GM18868 (cell line): ENCODE results near the gene ELOVL6.
"Not testable (repeated sequence)": the region's sequence is repeated elsewhere in the genome, so short reads cannot be mapped to it uniquely, and the experiment has no call there.

Experiments used
- ATAC-seq: cut with Tn5 transposase; IDR thresholded peaks from one replicate; pipeline ENCODE4 v1.9.1; 2021; ENCODE audit warnings: mild to moderate bottlenecking, moderate library complexity; ENCODE audit not compliant: unreplicated experiment

ELOVL6 gene

GRCh38 chr4:110197529-110198042, 829 bp downstream of the ELOVL6 start:
- peak; percentile 19 for ATAC-seq

DNA sequence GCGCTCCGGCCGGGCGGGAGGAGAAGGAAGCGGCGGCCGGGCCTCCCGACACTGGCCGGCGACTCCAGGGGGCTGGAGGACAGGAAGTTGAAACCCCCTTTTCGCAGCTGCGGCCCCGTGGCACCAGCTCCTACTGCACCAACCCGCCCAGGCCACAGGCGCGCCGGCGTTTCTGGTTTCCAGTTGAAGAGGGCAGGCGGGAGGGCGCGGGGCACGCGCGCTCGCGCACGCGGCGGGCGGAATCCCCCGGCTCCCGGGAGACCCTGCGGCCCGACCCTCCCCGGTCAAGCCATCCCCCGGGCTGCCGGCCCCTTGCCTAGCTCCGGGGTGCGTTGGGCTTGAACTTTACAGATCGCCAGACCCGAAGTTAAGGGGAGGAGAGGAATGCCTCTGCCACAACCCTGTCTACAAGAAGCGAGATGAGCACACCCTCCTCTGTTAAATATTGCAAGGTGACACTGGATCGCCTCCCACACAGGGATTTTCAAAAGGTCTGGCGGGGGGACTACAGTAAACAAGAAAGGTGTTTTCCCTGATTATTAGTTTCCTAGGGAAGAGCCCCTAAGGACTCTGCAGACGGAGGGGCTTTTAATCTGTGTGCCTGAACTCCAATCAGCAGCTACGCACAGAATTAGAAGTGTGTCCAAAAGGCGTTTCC, 1.4 kb downstream of the ELOVL6 start:
- peak; percentile 26 for ATAC-seq

GRCh38 chr4:110196206-110196870, 2.1 kb downstream of the ELOVL6 start:
- peak; percentile 32 for ATAC-seq

GRCh38 chr4:110195561-110196205, 2.7 kb downstream of the ELOVL6 start:
- ATAC-seq, result peak; percentile 1

DNA sequence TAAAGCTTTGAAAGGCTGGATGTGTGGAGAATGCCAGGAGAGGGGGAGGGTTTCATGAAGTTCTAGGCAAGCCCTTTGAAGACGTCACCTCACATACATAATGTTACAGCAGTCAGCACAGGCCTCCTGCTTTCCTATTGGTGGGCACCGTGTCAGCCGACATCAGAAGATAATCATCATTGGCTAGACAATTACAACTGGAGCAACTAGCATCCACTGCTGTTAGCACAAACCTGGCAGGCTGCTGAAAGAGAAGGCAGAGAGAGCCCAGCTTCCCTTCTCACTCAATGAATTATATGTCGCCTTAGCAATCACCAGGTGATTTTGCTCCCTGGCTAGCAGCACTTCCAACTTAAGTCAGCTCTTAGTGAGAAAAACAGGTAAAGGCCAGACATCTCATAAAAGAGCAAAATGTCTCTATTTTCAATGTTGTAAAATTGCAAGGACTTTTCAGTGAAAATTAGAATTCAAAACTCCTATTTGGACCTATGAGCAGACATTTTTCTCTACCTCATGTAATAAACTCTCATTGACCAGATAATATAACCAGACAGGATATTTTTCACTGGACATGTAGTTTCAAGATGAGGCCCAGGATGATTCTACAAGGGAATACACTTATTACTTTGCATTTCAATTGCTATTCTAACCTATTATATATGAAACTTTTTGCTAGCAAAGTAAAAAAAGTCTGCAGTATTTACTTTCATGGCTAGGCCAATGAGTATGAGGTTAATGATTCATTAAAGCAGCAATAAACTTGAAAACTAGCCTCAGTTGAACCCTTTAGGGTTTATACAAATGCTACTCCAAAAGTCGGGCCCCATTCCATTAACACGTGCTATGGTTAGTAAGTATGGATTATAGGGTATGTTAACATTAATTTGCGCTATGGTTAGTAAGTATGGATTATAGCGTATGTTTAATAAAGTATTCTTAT, 4.3 kb downstream of the ELOVL6 start:
- peak; percentile 76 for ATAC-seq

- ATAC-seq, result not testable (repeated sequence)
These were observed 5.1 kb downstream of the ELOVL6 start for GRCh38 chr4:110193287-110193686.

DNA sequence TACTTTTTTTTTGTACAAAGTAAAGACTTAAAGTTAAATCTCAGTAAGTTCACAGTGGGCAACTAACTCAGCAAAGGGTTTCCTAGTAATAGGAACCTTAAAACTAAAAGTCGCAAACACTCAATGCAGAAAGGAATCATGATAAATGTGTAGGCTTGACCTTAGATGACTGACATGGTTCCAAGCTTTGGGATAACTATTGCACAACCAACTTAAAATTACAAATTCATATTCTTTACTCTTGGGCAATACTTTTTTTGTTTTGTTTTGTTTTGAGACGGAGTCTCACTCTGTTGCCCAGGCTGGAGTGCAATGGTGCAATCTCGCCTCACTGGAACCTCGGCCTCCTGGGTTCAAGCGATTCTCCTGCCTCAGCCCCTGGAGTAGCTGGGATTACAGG, 8.2 kb downstream of the ELOVL6 start:
- ATAC-seq, result no peak

GRCh38 chr4:110188113-110188512, 10.3 kb downstream of the ELOVL6 start:
- no peak for ATAC-seq

- no peak for ATAC-seq
These were observed 13.6 kb downstream of the ELOVL6 start for GRCh38 chr4:110184791-110185155.

- ATAC-seq, result peak; percentile 53
These were observed 14.2 kb downstream of the ELOVL6 start for GRCh38 chr4:110184140-110184790.

DNA sequence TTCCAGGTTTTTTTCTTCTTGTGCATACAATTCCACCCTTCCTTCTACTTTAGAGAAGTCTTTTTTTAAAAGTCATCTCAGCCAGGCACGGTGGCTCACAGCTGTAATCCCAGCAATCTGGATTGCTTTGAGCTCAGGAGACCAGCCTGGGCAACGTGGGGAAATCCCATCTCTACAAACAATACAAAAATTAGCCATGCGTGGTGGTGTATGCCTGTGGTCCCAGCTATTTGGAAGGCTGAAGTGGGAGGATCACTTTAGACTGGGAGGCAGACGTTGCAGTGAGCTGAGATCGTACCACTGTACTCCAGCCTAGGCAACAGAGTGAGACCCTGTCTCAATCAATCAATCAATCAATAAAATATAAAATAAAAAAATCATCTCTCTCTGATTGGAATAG, 14.8 kb downstream of the ELOVL6 start:
- ATAC-seq, result peak; percentile 68

GRCh38 chr4:110183058-110183457, 15.4 kb downstream of the ELOVL6 start:
- no peak for ATAC-seq

- no peak for ATAC-seq
These were observed 16.5 kb downstream of the ELOVL6 start for GRCh38 chr4:110181890-110182289.

- ATAC-seq, result no peak
These were observed 22.8 kb downstream of the ELOVL6 start for GRCh38 chr4:110175634-110176033.

GRCh38 chr4:110172972-110173371, 25.4 kb downstream of the ELOVL6 start:
- ATAC-seq, result no peak

- no peak for ATAC-seq
These were observed 26.4 kb downstream of the ELOVL6 start for GRCh38 chr4:110171971-110172370.

- ATAC-seq, result no peak
These were observed 27.6 kb downstream of the ELOVL6 start for GRCh38 chr4:110170861-110171260.

- ATAC-seq, result peak; percentile 78
These were observed 32.8 kb downstream of the ELOVL6 start for GRCh38 chr4:110165382-110166286.

DNA sequence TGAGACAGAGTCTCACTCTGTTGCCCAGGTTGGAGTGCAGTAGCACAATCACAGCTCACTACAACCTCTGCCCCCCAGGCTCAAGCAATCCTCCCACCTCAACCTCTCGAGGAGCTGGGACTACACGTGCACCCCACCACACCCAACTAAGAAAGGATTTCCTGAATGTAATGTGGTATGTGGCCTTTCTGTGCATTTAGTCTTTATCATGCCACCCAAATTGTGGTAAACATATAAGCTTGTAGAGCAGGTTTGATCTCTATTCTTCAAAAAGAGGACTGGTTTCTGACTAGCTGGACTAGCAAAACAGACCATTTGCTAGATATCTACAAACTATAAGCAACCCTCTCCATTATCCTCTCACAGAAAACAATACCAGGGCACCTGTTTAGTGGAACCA, 33.6 kb downstream of the ELOVL6 start:
- ATAC-seq, result no peak
